ENCODE data around the gene RNPS1. TPM values are rescaled to one million over a fixed set of nuclear protein-coding genes. Genes with fewer than 3 reads are reported as not detected.

The RNPS1 gene
- total and polyA plus RNA-seq, 9 of the 15 experiments (the other 6 are each of a cell fraction or from before 2014, with no cell fraction given) = 44.9 to 338 (median 202) TPM

DNA sequence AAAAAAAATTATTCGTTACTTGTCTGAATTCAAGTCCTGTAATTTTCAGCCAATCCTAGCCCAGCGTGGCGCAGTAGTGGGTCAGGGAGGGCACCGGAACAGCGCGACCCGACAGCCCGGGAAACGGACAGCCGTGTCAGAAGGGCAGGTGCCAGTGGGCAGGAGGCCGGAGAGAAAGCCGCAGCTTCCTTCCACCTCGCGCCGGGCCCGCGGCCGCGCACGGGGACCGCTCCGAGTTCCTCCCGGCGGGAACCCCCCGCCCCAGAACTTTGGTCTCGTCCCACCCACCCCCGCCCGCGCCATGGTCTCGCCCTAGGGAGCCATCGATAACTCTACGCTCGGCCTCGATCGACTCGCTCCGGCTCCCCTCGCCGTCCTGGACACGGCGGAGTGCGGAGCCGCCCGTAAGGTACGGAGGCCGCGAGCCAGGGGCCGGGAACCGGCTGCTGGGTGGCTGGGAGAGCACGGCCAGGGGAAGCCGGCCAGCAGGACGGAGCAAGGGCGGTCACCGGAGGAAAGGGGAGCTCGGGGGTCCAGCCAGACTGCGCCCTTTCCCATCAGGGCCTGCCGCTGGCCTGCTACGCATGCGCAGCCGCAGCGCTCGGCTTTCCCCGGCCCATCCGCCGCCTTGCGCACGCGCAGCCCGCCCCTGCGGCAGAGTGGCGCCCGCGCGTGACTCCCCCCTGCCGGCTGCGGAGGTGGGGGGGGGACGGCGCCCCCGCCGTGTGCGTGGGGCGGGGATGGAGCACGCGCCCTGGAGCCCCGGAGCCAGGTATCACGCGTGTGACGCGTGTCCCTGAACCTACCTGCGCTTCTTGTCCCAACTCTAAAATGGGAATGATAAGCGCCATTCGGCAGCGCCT, 62.6 kb downstream of the RNPS1 start, which contains the start of gene MLST8 (continued):
- TF ChIP-seq THRB (CRISPR knock-in tag; conservative IDR thresholded peaks at IDR 0.05) = no peak
- no peak for TF ChIP-seq HMG20A (CRISPR knock-in tag; conservative IDR thresholded peaks at IDR 0.05)
- TF ChIP-seq ZNF253 (CRISPR knock-in tag; conservative IDR thresholded peaks at IDR 0.05) = no peak
- TF ChIP-seq CAMTA2 (CRISPR knock-in tag; conservative IDR thresholded peaks at IDR 0.05) = peak; percentile 81; the same call in 1 of the 2 replicates
- TF ChIP-seq SP1 (CRISPR knock-in tag; IDR thresholded peaks at IDR 0.05) = peak; percentile 69
- no peak for TF ChIP-seq MCM3 (IDR thresholded peaks at IDR 0.05)
- no peak; the same call in 1 of the 2 replicates for TF ChIP-seq ZNF24 (IDR thresholded peaks at IDR 0.05)
- TF ChIP-seq, protein P1, sequence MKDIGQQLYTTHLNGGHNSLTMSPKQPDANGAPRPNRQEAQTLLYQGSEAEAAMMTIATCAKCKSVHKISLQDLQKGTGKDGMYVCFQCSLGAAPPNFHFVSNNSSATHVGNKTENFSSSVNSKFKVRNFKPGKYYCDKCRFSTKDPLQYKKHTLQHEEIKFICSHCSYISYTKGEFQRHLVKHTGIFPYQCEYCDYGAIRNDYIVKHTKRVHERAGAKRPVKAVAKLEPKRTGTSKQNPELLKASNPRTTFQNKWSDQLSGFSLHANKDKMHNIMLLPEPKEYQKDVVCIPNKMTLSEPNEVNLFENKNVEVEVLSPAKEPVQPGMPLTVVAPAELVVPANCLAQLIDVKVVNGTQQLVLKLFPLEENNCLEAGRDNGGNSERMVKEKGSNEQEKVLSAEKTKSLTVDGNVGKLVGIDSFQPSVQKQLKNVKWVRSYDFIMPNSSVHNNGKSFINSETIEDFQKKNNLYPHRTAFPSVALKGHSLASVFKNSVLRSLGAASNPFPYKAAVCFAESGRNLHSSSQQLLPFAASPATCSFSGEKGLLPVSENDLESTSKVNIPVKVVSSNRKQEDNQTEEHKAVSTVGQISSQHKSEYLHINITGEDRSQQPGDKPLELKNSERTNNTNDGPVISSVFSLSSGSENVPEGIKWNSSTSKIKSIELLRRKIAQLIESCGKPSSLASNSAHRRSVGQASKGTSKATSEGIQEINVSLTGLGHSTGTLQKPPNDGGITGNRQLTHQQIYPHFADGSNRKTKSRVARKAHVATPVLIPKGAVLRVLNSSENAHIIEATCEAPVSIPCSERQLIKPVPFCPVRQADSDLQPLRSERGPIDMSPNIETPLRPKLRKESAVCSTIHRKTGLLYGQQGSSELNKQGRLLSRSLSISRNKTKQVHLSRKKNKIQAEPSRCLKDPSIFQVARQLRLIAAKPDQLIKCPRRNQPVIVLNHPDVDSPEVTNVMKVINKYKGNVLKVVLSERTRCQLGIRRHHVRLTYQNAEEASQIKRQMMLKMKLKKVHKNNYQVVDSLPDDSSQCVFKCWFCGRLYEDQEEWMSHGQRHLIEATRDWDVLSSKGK (CRISPR knock-in tag; IDR thresholded peaks at IDR 0.05) = no peak
- TF ChIP-seq, protein P2, sequence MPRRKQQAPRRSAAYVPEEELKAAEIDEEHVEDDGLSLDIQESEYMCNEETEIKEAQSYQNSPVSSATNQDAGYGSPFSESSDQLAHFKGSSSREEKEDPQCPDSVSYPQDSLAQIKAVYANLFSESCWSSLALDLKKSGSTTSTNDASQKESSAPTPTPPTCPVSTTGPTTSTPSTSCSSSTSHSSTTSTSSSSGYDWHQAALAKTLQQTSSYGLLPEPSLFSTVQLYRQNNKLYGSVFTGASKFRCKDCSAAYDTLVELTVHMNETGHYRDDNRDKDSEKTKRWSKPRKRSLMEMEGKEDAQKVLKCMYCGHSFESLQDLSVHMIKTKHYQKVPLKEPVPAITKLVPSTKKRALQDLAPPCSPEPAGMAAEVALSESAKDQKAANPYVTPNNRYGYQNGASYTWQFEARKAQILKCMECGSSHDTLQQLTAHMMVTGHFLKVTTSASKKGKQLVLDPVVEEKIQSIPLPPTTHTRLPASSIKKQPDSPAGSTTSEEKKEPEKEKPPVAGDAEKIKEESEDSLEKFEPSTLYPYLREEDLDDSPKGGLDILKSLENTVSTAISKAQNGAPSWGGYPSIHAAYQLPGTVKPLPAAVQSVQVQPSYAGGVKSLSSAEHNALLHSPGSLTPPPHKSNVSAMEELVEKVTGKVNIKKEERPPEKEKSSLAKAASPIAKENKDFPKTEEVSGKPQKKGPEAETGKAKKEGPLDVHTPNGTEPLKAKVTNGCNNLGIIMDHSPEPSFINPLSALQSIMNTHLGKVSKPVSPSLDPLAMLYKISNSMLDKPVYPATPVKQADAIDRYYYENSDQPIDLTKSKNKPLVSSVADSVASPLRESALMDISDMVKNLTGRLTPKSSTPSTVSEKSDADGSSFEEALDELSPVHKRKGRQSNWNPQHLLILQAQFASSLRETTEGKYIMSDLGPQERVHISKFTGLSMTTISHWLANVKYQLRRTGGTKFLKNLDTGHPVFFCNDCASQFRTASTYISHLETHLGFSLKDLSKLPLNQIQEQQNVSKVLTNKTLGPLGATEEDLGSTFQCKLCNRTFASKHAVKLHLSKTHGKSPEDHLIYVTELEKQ (CRISPR knock-in tag; IDR thresholded peaks at IDR 0.05) = no peak
- TF ChIP-seq CUX1 (CRISPR knock-in tag; IDR thresholded peaks at IDR 0.05) = no peak
- TF ChIP-seq ARID1B (IDR thresholded peaks at IDR 0.05) = peak; percentile 25

All from K562 (cell line).